Activated T-helper 17 cell treated with anti-CD3 and anti-CD28 coated beads, Interleukin-2, amount 50 U/mL, for 72 hours (primary cell): ENCODE data around the gene LYVE1. TPM values are rescaled to one million over a fixed set of nuclear protein-coding genes. Genes with fewer than 3 reads are reported as not detected.
"Not testable (repeated sequence)": the region's sequence is repeated elsewhere in the genome, so short reads cannot be mapped to it uniquely, and the experiment has no call there.

ENCODE experiments used
- ATAC-seq: fragments of 150-1000 bp; cut with Tn5 transposase; replicated peaks from 2 replicates; pipeline ENCODE4 v1.10.0; 2021; ENCODE audit warnings: mild to moderate bottlenecking, moderate library complexity
- H3K27ac Mint-ChIP-seq: one replicate; pipeline ENCODE4 v1.8.0; 2022; ENCODE audit warnings: mixed read lengths
- H3K27me3 Mint-ChIP-seq: one replicate; pipeline ENCODE4 v1.8.0; 2022; ENCODE audit warnings: mixed read lengths
- H3K36me3 Mint-ChIP-seq: one replicate; pipeline ENCODE4 v1.8.0; 2022; ENCODE audit warnings: low read depth, mild to moderate bottlenecking, mixed read lengths
- H3K4me1 Mint-ChIP-seq: one replicate; pipeline ENCODE4 v1.8.0; 2022; ENCODE audit warnings: mixed read lengths
- H3K4me3 Mint-ChIP-seq: one replicate; pipeline ENCODE4 v1.8.0; 2022; ENCODE audit warnings: mild to moderate bottlenecking, mixed read lengths
- H3K9me3 Mint-ChIP-seq: one replicate; pipeline ENCODE4 v1.8.0; 2022; ENCODE audit warnings: mixed read lengths
- total RNA-seq, 2 donors: library from RNA; stranded (reverse); gene quantifications; one replicate each; pipeline ENCODE4 v1.2.3, GENCODE V29; 2022

LYVE1 gene
- total RNA-seq, 2 donors from 2014 or later, result not detected

GRCh38 chr11:10600570-10601248, 32.2 kb upstream of the LYVE1 start:
- Mint-ChIP-seq H3K9me3 (no peaks in the 10 kb centered on the region), H3K27me3 (peaks cover 19% of the 10 kb centered on the region), H3K36me3 (no peaks in the 10 kb centered on the region), H3K4me3 (no peak overlapping the region), H3K4me1 (no peaks in the 10 kb centered on the region), H3K27ac (no peak overlapping the region)
- no peak for ATAC-seq

- Mint-ChIP-seq H3K36me3 (no peaks in the 10 kb centered on the region), H3K9me3 (no peaks in the 10 kb centered on the region), H3K27me3 (peaks cover 19% of the 10 kb centered on the region), H3K4me1 (no peaks in the 10 kb centered on the region), H3K4me3 (no peak overlapping the region), H3K27ac (no peak overlapping the region)
- no peak for ATAC-seq
Observed at GRCh38 chr11:10599388-10600175, 31.1 kb upstream of the LYVE1 start.

GRCh38 chr11:10598816-10599215, 30.4 kb upstream of the LYVE1 start:
- no peaks in the 10 kb centered on the region for H3K9me3 Mint-ChIP-seq
- no peak overlapping the region for H3K4me3 Mint-ChIP-seq
- H3K36me3 Mint-ChIP-seq, result no peaks in the 10 kb centered on the region
- H3K27ac Mint-ChIP-seq, result no peak overlapping the region
- ATAC-seq, result no peak
- no peaks in the 10 kb centered on the region for H3K4me1 Mint-ChIP-seq
- H3K27me3 Mint-ChIP-seq, result peaks cover 19% of the 10 kb centered on the region

- Mint-ChIP-seq H3K4me1 (no peaks in the 10 kb centered on the region), H3K27ac (no peak overlapping the region), H3K4me3 (no peak overlapping the region), H3K9me3 (no peaks in the 10 kb centered on the region), H3K36me3 (no peaks in the 10 kb centered on the region), H3K27me3 (peaks cover 22% of the 10 kb centered on the region)
- ATAC-seq, result no peak
Observed at GRCh38 chr11:10597877-10598351, 29.4 kb upstream of the LYVE1 start.

- not testable (repeated sequence) for ATAC-seq, H3K9me3 Mint-ChIP-seq, H3K36me3 Mint-ChIP-seq, H3K4me3 Mint-ChIP-seq, H3K4me1 Mint-ChIP-seq, H3K27ac Mint-ChIP-seq
- H3K27me3 Mint-ChIP-seq, result peaks cover 18% of the 10 kb centered on the region
Observed at GRCh38 chr11:10595840-10596239, 27.4 kb upstream of the LYVE1 start.

GRCh38 chr11:10594407-10594806, 25.9 kb upstream of the LYVE1 start:
- no peaks in the 10 kb centered on the region for H3K36me3 Mint-ChIP-seq
- peak; percentile 98 for ATAC-seq

GRCh38 chr11:10592331-10592730, 23.9 kb upstream of the LYVE1 start:
- no peak overlapping the region for H3K27ac Mint-ChIP-seq
- no peaks in the 10 kb centered on the region for H3K36me3 Mint-ChIP-seq
- H3K4me1 Mint-ChIP-seq, result no peaks in the 10 kb centered on the region
- ATAC-seq, result no peak
- H3K27me3 Mint-ChIP-seq, result peaks cover 12% of the 10 kb centered on the region
- H3K4me3 Mint-ChIP-seq, result no peak overlapping the region
- no peaks in the 10 kb centered on the region for H3K9me3 Mint-ChIP-seq

More at GRCh38 chr11:10594407-10594806, 25.9 kb upstream of the LYVE1 start:
- no peak overlapping the region for H3K4me3 Mint-ChIP-seq
- peaks cover 15% of the 10 kb centered on the region for H3K27me3 Mint-ChIP-seq
- H3K9me3 Mint-ChIP-seq, result no peaks in the 10 kb centered on the region
- H3K27ac Mint-ChIP-seq, result no peak overlapping the region
- H3K4me1 Mint-ChIP-seq, result no peaks in the 10 kb centered on the region

- no peak overlapping the region for H3K4me3 Mint-ChIP-seq
- no peaks in the 10 kb centered on the region for H3K4me1 Mint-ChIP-seq
- no peaks in the 10 kb centered on the region for H3K36me3 Mint-ChIP-seq
- peaks cover 12% of the 10 kb centered on the region for H3K27me3 Mint-ChIP-seq
- no peak for ATAC-seq
- H3K27ac Mint-ChIP-seq, result no peak overlapping the region
- no peaks in the 10 kb centered on the region for H3K9me3 Mint-ChIP-seq
Observed at GRCh38 chr11:10591741-10592140, 23.3 kb upstream of the LYVE1 start.

GRCh38 chr11:10590218-10590915, 21.9 kb upstream of the LYVE1 start:
- no peak overlapping the region for H3K4me3 Mint-ChIP-seq
- no peaks in the 10 kb centered on the region for H3K9me3 Mint-ChIP-seq
- H3K27me3 Mint-ChIP-seq, result peaks cover 12% of the 10 kb centered on the region
- H3K4me1 Mint-ChIP-seq, result no peaks in the 10 kb centered on the region
- no peak for ATAC-seq
- H3K27ac Mint-ChIP-seq, result no peak overlapping the region
- no peaks in the 10 kb centered on the region for H3K36me3 Mint-ChIP-seq

- Mint-ChIP-seq H3K4me3 (no peak overlapping the region), H3K9me3 (no peaks in the 10 kb centered on the region), H3K36me3 (no peaks in the 10 kb centered on the region), H3K4me1 (no peaks in the 10 kb centered on the region), H3K27ac (no peak overlapping the region), H3K27me3 (peaks cover 12% of the 10 kb centered on the region)
- ATAC-seq, result no peak
Observed at GRCh38 chr11:10588904-10589303, 20.4 kb upstream of the LYVE1 start.

- H3K27me3 Mint-ChIP-seq, result peaks cover 18% of the 10 kb centered on the region
Observed at GRCh38 chr11:10587995-10588394, 19.5 kb upstream of the LYVE1 start.

GRCh38 chr11:10587388-10587787, 18.9 kb upstream of the LYVE1 start:
- Mint-ChIP-seq H3K27ac (no peak overlapping the region), H3K9me3 (no peaks in the 10 kb centered on the region), H3K4me1 (no peaks in the 10 kb centered on the region), H3K4me3 (no peak overlapping the region), H3K36me3 (no peaks in the 10 kb centered on the region), H3K27me3 (peaks cover 20% of the 10 kb centered on the region)
- ATAC-seq, result no peak

More at GRCh38 chr11:10587995-10588394, 19.5 kb upstream of the LYVE1 start:
- Mint-ChIP-seq H3K9me3 (no peaks in the 10 kb centered on the region), H3K36me3 (no peaks in the 10 kb centered on the region), H3K27ac (no peak overlapping the region), H3K4me3 (no peak overlapping the region), H3K4me1 (no peaks in the 10 kb centered on the region)
- no peak for ATAC-seq

- Mint-ChIP-seq H3K27ac (no peak overlapping the region), H3K36me3 (no peaks in the 10 kb centered on the region), H3K4me1 (no peaks in the 10 kb centered on the region), H3K9me3 (no peaks in the 10 kb centered on the region), H3K27me3 (peaks cover 17% of the 10 kb centered on the region), H3K4me3 (no peak overlapping the region)
- no peak for ATAC-seq
Observed at GRCh38 chr11:10584071-10584501, 15.6 kb upstream of the LYVE1 start.

GRCh38 chr11:10581481-10582019, 13.1 kb upstream of the LYVE1 start:
- Mint-ChIP-seq H3K4me3 (no peak overlapping the region), H3K4me1 (no peaks in the 10 kb centered on the region), H3K9me3 (no peaks in the 10 kb centered on the region), H3K27ac (no peak overlapping the region), H3K36me3 (no peaks in the 10 kb centered on the region), H3K27me3 (peaks cover 23% of the 10 kb centered on the region)
- ATAC-seq, result no peak
